T-cell (primary cell): ENCODE measurements around the gene CDK9. TPM values are rescaled to one million over a fixed set of nuclear protein-coding genes. Genes with fewer than 3 reads are reported as not detected.

Source experiments
- ATAC-seq, 4 experiments: fragments of 200-7000 bp in 3 of 4; fragments of 150-1000 bp in 1 of 4; cut with Tn5 transposase; replicated peaks in 1 of 4; 1 replicate in 3 of 4; 2 replicates in 1 of 4; pipeline ENCODE4 v1.10.0; 2021; ENCODE audit warnings: moderate library complexity in 3 of 4, mild to moderate bottlenecking in 2 of 4, moderate number of reproducible peaks in 1 of 4
- CTCF ChIA-PET, 2 donors: fragments of 300-600 bp; sonication (Branson Sonifier 250); formaldehyde crosslinking; loops; one replicate each; lab custom pipeline; 2022; ENCODE audit warnings: antibody characterized with exemption in 2 of 2; lab: Charles Lee
- POLR2A ChIA-PET, 2 donors: fragments of 300-600 bp; sonication (Branson Sonifier 250); formaldehyde crosslinking; loops; one replicate each; lab custom pipeline; 2022; ENCODE audit warnings: antibody characterized with exemption in 2 of 2; lab: Charles Lee
- DNase-seq, 35 experiments: peaks; one replicate each; pipeline versions ENCODE4 v3.0.0 to v3.0.0-alpha.2; 2013 to 2023
- H3K27ac ChIP-seq: one replicate; pipeline ENCODE4 v1.5.1; 2013; ENCODE audit warnings: low read length
- H3K27me3 ChIP-seq, 2 experiments: replicated peaks in 1 of 2; 1 replicate in 1 of 2; 2 replicates in 1 of 2; pipeline versions ENCODE4 v1.6.1 to v1.7.0; 2013; ENCODE audit warnings: low read length in 1 of 2, mixed read lengths in 1 of 2; ENCODE audit not compliant: control insufficient read depth in 2 of 2, insufficient read depth in 2 of 2; ENCODE audit errors: extremely low read depth in 1 of 2
- H3K36me3 ChIP-seq, 2 donors: 1 replicate in 1 of 2; 2 replicates in 1 of 2; pipeline versions ENCODE4 v1.6.1 to v1.7.0; 2013; ENCODE audit warnings: low read length in 1 of 2; ENCODE audit not compliant: control insufficient read depth in 2 of 2, insufficient read depth in 1 of 2; ENCODE audit errors: extremely low read depth in 1 of 2
- H3K4me1 ChIP-seq, 2 experiments: 1 replicate in 1 of 2; 2 replicates in 1 of 2; pipeline versions ENCODE4 v1.6.1 to v1.7.0; 2013; ENCODE audit warnings: low read length in 2 of 2, mixed read lengths in 1 of 2; ENCODE audit not compliant: insufficient read depth in 2 of 2, control insufficient read depth in 1 of 2; ENCODE audit errors: extremely low read depth in 1 of 2
- H3K4me3 ChIP-seq, 2 donors: 1 replicate in 1 of 2; 2 replicates in 1 of 2; pipeline versions ENCODE4 v1.5.1 to v1.7.0; 2013; ENCODE audit warnings: mild to moderate bottlenecking in 2 of 2, low read length in 1 of 2, moderate library complexity in 1 of 2; ENCODE audit not compliant: control insufficient read depth in 1 of 2; ENCODE audit errors: extremely low read depth in 1 of 2
- H3K9me3 ChIP-seq: 2 replicates; pipeline ENCODE4 v1.7.0; 2013
- H3K27ac Mint-ChIP-seq, 2 donors: one replicate each; pipeline ENCODE4 v1.8.0; 2020 to 2021; ENCODE audit warnings: mild to moderate bottlenecking in 2 of 2, mixed read lengths in 2 of 2
- H3K27me3 Mint-ChIP-seq, 2 donors: one replicate each; pipeline ENCODE4 v1.8.0; 2021 to 2022; ENCODE audit warnings: mixed read lengths in 2 of 2
- H3K36me3 Mint-ChIP-seq: one replicate; pipeline ENCODE4 v1.8.0; 2021; ENCODE audit warnings: mixed read lengths
- H3K4me1 Mint-ChIP-seq, 3 donors: one replicate each; pipeline ENCODE4 v1.8.0; 2020 to 2022; ENCODE audit warnings: mixed read lengths in 3 of 3, mild to moderate bottlenecking in 1 of 3
- H3K4me3 Mint-ChIP-seq, 3 donors: one replicate each; pipeline ENCODE4 v1.8.0; 2020 to 2022; ENCODE audit warnings: mild to moderate bottlenecking in 3 of 3, mixed read lengths in 3 of 3, moderate library complexity in 3 of 3
- H3K9me3 Mint-ChIP-seq, 3 donors: one replicate each; pipeline ENCODE4 v1.8.0; 2020 to 2022; ENCODE audit warnings: mixed read lengths in 3 of 3
- WGBS: methylation state at CpG from one replicate; pipeline ENCODE4 v1.1.5; 2013; ENCODE audit warnings: missing lambda C conversion rate; ENCODE audit not compliant: insufficient coverage; 5-methylcytosine and 5-hydroxymethylcytosine counted together
- total RNA-seq, 35 experiments: library from RNA in 6 of 35; stranded (reverse) in 6 of 35; fragments of 120-200 nt in 1 of 35; gene quantifications; one replicate each; pipeline versions ENCODE4 v1.2.1 to v1.2.4 and lab custom pipeline; 2013 to 2026

Gene CDK9
- total RNA-seq, 5 donors from 2014 or later (not counting 1 experiment from before 2014, with no cell fraction given), result 108 to 159 (median 147) TPM

- Mint-ChIP-seq H3K9me3 (no peaks in the 10 kb centered on the region), H3K4me1 (peaks cover 19 to 31% (median 29%) of the 10 kb centered on the region in 3 donors), H3K36me3 (peaks cover 14% of the 10 kb centered on the region), H3K27ac (peak within 1 kb of the TSS; percentile 89 to 93), H3K4me3 (peak within 1 kb of the TSS; percentile 92 to 95 (median 93)), H3K27me3 (no peaks in the 10 kb centered on the region)
- Histone ChIP-seq H3K4me3 (peak within 1 kb of the TSS; percentile 84 to 91), H3K4me1 (peaks cover 4 to 30% of the 10 kb centered on the region in 2 experiments), H3K9me3 (no peaks in the 10 kb centered on the region), H3K36me3 (peaks cover 10 to 28% of the 10 kb centered on the region in 2 donors), H3K27me3 (no peaks in the 10 kb centered on the region), H3K27ac (peak within 1 kb of the TSS; percentile 79)
- CTCF ChIA-PET, result interaction anchor here in 1 of 2 donors (0.6 kb wide), 1 partner anchor 67 kb away, joined by 14 read pairs; no protein-coding TSS in a partner anchor
- peak; percentile 86 to 90 (median 87) for ATAC-seq
- peak; percentile 64 to 89 (median 78) for DNase-seq
- whole genome bisulfite sequencing, result under 1% methylated on average over 65 of the region's 83 CpGs
- POLR2A ChIA-PET, result interaction anchor here in 1 of 2 donors (1.1 kb wide), 1 partner anchor 191 kb away, joined by 3 read pairs; the partner anchor contains the start of gene STXBP1
Measured at GRCh38 chr9:127802576-127803443, 17.0 kb downstream of the CDK9 start, which contains the start of gene FPGS. Gene FPGS (plus strand): TSS chr9:127802882. CDS start chr9:127802925, 43 bp downstream.

DNA sequence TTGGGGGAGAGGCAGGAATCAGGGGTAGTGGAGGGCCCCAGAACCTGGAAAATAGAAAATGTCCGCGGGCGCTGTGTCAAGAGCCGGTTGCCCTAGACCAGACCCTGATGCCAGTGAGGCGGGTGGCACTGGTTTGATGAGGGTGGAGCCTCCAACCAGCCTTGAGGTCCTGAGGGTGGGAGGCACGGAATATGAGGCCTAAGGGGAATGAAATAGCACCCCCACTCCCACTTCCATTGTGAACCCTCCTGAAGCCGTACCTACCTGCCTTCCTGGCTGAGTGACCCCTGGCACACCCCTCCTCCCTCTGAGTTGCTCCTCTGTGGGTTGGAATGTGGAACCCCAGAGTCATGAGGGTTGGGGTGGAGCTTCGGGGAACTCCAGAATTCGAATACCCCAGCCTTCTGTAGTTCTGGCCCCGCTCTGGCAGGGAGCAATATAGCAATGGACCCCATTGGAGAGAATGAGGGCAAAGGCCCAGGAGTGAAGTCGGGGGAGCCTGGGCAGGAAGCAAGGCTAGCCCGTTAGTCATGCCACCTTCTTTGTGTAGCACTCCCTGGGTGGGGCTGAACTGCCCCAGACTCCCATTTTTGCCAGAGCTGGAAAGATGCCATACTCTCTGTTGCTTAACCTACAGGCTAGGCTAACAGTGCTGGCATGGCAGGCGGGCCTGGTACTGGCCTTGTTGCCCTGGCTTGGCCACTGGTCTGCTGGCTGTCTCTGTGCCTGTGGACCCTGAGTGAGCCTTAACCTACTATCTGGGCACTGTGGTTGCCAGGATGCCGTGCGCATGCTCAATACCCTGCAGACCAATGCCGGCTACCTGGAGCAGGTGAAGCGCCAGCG lies 17.9 kb downstream of the CDK9 start:
- peak in 1 of 35 experiments; percentile 35 for DNase-seq
- Mint-ChIP-seq H3K27ac (peak overlapping the region; percentile 89 to 93), H3K27me3 (no peaks in the 10 kb centered on the region), H3K4me1 (peaks cover 17 to 28% (median 28%) of the 10 kb centered on the region in 3 donors), H3K9me3 (no peaks in the 10 kb centered on the region), H3K4me3 (peak overlapping the region; percentile 92 to 95 (median 93)), H3K36me3 (peaks cover 15% of the 10 kb centered on the region)
- 49% methylated on average over 8 of the region's 18 CpGs for WGBS
- H3K4me3 ChIP-seq, result peak overlapping the region; percentile 84 to 91
- ATAC-seq, result no peak
- H3K27ac ChIP-seq, result peak overlapping the region; percentile 79
- peaks cover 4 to 29% of the 10 kb centered on the region in 2 experiments for H3K4me1 ChIP-seq
- no peaks in the 10 kb centered on the region for H3K27me3 ChIP-seq
- H3K36me3 ChIP-seq, result peaks cover 15 to 29% of the 10 kb centered on the region in 2 donors
- ChIA-PET POLR2A (no interaction called here), CTCF (interaction anchor here in 1 of 2 donors (0.6 kb wide), 1 partner anchor 67 kb away, joined by 14 read pairs; no protein-coding TSS in a partner anchor)
- no peaks in the 10 kb centered on the region for H3K9me3 ChIP-seq

GRCh38 chr9:127805620-127806019 lies 19.8 kb downstream of the CDK9 start:
- no peak overlapping the region for H3K27ac ChIP-seq
- peaks cover 4 to 29% of the 10 kb centered on the region in 2 experiments for H3K4me1 ChIP-seq
- DNase-seq (peak in 6 of 35 experiments; percentile 19 to 48 (median 26)), ATAC-seq (no peak)
- no peak overlapping the region for H3K4me3 Mint-ChIP-seq
- H3K27me3 ChIP-seq, result no peaks in the 10 kb centered on the region
- peaks cover 18 to 43% of the 10 kb centered on the region in 2 donors for H3K36me3 ChIP-seq
- no peaks in the 10 kb centered on the region for H3K9me3 Mint-ChIP-seq
- H3K9me3 ChIP-seq, result no peaks in the 10 kb centered on the region
- CTCF ChIA-PET, result interaction anchor here in 1 of 2 donors (0.7 kb wide), 1 partner anchor 233 kb away, joined by 3 read pairs; no protein-coding TSS in a partner anchor
- peak overlapping the region; percentile 32 to 58 for H3K27ac Mint-ChIP-seq
- POLR2A ChIA-PET, result interaction anchor here in 1 of 2 donors (0.6 kb wide), 1 partner anchor 19 kb away, joined by 3 read pairs; no protein-coding TSS in a partner anchor
- WGBS, result 90% methylated on average over 3 of the region's 8 CpGs
- H3K4me3 ChIP-seq, result no peak overlapping the region
- peaks cover 17 to 28% (median 28%) of the 10 kb centered on the region in 3 donors for H3K4me1 Mint-ChIP-seq
- H3K27me3 Mint-ChIP-seq, result no peaks in the 10 kb centered on the region
- H3K36me3 Mint-ChIP-seq, result peaks cover 22% of the 10 kb centered on the region

GRCh38 chr9:127806871-127807270 lies 21.0 kb downstream of the CDK9 start:
- ATAC-seq (no peak), DNase-seq (no peak)
- Mint-ChIP-seq H3K9me3 (no peaks in the 10 kb centered on the region), H3K27me3 (no peaks in the 10 kb centered on the region), H3K27ac (no peak overlapping the region), H3K36me3 (peaks cover 24% of the 10 kb centered on the region), H3K4me3 (no peak overlapping the region), H3K4me1 (peaks cover 17 to 27% (median 22%) of the 10 kb centered on the region in 3 donors)
- ChIA-PET POLR2A (no interaction called here), CTCF (no interaction called here)
- WGBS, result 98% methylated on average over 9 of the region's 14 CpGs
- H3K36me3 ChIP-seq, result peaks cover 18 to 50% of the 10 kb centered on the region in 2 donors
- H3K9me3 ChIP-seq, result no peaks in the 10 kb centered on the region
- H3K27me3 ChIP-seq, result no peaks in the 10 kb centered on the region
- no peak overlapping the region for H3K27ac ChIP-seq
- peaks cover 4 to 26% of the 10 kb centered on the region in 2 experiments for H3K4me1 ChIP-seq
- no peak overlapping the region for H3K4me3 ChIP-seq

GRCh38 chr9:127808347-127809001 lies 22.6 kb downstream of the CDK9 start:
- Mint-ChIP-seq H3K27ac (no peak overlapping the region), H3K4me1 (peaks cover 12 to 19% (median 16%) of the 10 kb centered on the region in 3 donors), H3K36me3 (peaks cover 32% of the 10 kb centered on the region), H3K9me3 (no peaks in the 10 kb centered on the region), H3K27me3 (no peaks in the 10 kb centered on the region), H3K4me3 (no peak overlapping the region)
- Histone ChIP-seq H3K4me1 (peaks cover 4 to 16% of the 10 kb centered on the region in 2 experiments), H3K27me3 (no peaks in the 10 kb centered on the region), H3K9me3 (no peaks in the 10 kb centered on the region), H3K27ac (no peak overlapping the region), H3K4me3 (no peak overlapping the region), H3K36me3 (peaks cover 28 to 66% of the 10 kb centered on the region in 2 donors)
- CTCF ChIA-PET, result no interaction called here
- no peak for ATAC-seq
- 87% methylated on average over 11 of the region's 17 CpGs for WGBS
- POLR2A ChIA-PET, result no interaction called here
- no peak for DNase-seq
